ENCODE data around the gene DCP1A.

DCP1A gene

DNA sequence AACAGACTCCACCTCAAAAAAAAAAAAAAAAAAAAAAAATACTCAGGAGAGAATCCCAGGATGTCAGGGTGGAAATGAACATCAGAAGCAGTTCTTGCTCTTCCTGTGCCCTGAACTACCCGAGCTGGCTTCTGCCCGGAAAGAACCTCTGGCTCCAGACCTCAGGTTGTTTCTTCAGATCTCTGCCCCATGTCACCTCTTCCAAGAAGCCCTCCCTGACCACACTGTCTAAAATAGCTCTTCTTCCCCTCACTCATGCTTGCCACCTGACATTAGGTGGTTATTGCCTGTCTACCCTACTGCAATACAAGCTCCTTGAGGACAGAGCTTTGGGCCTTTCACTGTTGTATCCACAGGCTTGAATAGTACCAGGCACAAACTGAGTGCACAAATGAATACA, 99.7 kb downstream of the DCP1A start:
- TF ChIP-seq, protein P1, sequence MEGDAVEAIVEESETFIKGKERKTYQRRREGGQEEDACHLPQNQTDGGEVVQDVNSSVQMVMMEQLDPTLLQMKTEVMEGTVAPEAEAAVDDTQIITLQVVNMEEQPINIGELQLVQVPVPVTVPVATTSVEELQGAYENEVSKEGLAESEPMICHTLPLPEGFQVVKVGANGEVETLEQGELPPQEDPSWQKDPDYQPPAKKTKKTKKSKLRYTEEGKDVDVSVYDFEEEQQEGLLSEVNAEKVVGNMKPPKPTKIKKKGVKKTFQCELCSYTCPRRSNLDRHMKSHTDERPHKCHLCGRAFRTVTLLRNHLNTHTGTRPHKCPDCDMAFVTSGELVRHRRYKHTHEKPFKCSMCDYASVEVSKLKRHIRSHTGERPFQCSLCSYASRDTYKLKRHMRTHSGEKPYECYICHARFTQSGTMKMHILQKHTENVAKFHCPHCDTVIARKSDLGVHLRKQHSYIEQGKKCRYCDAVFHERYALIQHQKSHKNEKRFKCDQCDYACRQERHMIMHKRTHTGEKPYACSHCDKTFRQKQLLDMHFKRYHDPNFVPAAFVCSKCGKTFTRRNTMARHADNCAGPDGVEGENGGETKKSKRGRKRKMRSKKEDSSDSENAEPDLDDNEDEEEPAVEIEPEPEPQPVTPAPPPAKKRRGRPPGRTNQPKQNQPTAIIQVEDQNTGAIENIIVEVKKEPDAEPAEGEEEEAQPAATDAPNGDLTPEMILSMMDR (IDR thresholded peaks at IDR 0.05; ENCODE audit: low read depth, low read length): no peak
- H3K4me3 ChIP-seq (ENCODE audit: low read depth, low read length): no peak overlapping the region

DNA sequence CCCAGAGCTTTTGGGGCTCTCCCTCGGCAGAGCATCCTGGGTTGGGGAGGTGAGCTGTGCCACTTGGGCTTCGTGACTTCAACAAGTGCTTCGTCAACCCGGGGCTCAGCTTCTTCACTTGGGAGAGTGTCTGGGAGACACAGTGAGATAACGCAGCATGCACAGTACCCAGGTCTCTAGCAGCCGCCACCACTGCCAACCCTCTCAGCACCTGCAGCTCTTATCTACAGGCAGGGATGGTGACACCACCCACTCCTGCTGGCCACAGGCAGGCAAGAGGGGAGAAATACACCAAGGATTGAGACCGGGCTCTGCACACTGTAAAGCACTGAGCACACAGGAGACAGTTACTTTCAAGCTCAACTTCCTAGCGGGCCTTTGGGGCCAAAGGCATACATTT, 103.1 kb downstream of the DCP1A start:
- H3K4me3 ChIP-seq (ENCODE audit: low read depth, low read length): no peak overlapping the region
- TF ChIP-seq, protein P1 (IDR thresholded peaks at IDR 0.05; ENCODE audit: low read depth, low read length): no peak

DNA sequence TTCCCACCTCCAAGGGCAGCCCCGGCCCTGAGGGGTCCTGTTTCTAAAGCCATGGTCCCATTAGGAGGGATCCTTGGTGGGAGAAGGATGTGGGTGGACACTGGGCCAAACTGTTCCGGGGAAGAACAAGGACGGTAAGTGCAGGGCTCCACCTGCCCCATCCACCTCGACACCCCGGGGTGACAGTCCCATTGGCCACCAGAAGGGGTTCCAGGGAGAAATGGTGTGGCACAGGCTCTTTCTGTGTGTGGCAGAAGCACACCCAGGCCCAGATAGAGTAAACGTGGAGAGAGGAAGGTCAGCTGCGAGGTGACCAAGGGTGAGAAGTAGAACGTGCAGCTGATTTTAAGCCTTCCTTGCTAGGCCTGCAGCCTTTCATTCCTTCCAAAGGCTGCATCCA, 103.6 kb downstream of the DCP1A start:
- no peak overlapping the region for H3K4me3 ChIP-seq (ENCODE audit: low read depth, low read length)
- TF ChIP-seq, protein P1 (IDR thresholded peaks at IDR 0.05; ENCODE audit: low read depth, low read length): no peak

DNA sequence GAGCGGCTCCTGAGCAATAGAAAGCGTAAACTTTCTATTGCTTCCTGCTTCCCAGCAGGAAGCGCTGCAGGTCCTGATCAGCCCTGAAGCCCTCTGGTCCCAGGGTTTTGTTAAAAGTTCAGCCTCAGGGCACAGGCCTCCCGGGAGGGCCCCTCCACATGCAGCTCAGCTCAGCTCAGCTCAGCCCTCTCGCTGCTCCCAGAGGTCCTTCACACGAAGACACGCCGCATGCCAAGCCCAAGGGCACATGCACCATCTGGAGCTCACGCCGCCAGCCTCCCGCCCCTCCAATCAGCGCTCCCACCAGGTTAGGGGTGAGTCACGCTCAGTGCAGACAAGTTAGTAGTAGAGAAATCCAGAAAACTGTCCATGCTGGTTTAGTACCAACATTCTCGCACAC, 104.2 kb downstream of the DCP1A start:
- H3K4me3 ChIP-seq (ENCODE audit: low read depth, low read length): no peak overlapping the region
- TF ChIP-seq, protein P1 (IDR thresholded peaks at IDR 0.05; ENCODE audit: low read depth, low read length): no peak

DNA sequence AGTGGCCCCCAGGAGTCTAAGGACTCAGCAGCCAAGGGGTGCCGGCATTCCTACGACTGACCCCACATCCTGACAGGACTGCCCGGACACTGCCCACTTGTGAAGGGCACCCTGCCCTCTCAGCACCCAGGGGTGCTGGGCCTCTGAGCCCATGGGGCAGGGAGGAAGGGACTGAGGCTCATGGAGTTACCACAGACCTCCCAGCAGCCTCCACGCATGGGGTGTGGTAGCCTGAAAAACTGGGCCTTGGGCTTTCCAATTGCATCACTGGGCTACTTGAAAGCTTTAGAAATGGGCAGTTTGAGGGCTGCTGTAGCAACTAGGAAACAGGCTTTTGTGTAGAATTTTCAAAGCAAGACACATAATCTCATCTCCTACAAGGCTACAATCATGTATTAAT, 104.7 kb downstream of the DCP1A start:
- TF ChIP-seq, protein P1 (IDR thresholded peaks at IDR 0.05; ENCODE audit: low read depth, low read length): no peak
- H3K4me3 ChIP-seq (ENCODE audit: low read depth, low read length): no peak overlapping the region

DNA sequence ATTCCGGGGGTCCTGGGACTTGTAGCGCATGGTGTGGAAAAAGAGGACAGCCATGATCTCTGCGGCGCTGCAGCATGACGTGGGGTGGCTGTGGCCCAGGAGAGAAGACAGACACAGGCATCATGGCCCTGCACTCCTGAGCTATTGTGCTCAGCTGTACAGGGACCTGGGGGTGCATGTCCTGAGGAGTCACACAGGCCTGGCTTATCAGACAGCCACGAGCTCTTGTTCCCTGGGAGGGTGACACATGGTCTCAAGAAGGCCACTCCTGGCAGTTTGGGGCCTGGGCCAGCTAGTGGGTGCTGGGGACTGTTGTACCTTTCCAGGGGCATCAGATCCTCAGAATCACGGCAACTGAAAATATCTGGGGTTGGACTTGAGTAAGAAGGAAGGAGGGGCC, 105.2 kb downstream of the DCP1A start:
- H3K4me3 ChIP-seq (ENCODE audit: low read depth, low read length): no peak overlapping the region
- TF ChIP-seq, protein P1 (IDR thresholded peaks at IDR 0.05; ENCODE audit: low read depth, low read length): no peak

DNA sequence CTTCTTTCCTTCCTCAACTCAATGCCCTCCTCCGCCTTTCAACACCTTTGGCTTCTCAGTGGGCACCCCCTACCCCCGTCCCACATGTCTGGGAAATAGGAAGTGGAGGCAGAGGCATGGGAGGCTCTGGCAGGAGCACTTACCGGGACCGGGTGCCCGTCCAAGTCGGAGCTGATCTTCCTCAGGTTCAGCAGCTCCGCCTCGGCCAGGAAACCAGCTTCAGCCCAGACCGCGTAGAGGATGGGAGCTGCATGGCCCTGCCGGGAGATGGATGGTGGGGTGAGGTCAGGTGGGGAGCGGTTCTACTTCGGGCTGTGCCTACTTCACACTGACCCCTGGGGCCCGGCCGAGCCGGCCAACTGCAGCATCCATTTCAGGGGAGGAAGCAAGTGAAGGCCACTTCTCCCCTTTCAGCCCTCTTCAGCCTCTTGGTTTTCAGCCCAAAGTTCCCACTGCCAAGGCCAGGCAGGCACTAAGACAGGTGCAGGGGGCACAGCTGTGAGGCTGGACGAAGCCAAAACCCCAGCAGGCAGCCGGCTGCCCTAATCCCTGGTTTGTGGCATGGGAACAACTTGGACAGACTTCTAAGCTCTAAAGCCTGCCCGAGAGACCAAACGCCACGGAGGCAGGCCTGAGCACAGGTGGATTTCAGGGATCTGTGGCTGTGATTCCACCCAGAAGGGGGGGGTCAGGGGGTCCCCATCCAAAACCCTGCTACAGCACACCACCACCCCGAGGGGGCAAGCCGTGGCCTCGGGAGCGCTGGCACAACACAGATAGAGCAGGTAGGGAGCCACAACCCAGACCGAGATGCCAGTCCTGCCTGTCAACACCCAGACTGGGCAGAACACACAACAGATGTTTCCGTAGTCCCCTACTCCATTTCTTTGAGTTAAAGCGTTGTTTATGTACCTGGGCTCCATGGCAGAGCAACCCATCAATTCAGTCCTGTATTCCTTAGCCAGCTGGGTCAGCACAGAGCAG, 106.1 kb downstream of the DCP1A start:
- no peak overlapping the region for H3K4me3 ChIP-seq (ENCODE audit: low read depth, low read length)
- TF ChIP-seq, protein P1 (IDR thresholded peaks at IDR 0.05; ENCODE audit: low read depth, low read length): no peak

Measured in WI38 (cell line).